Liver (tissue), 9 donors: Measurements from ENCODE around the gene NECTIN4. TPM values are rescaled to one million over a fixed set of nuclear protein-coding genes. Genes with fewer than 3 reads are reported as not detected.

ENCODE experiments used
- DNase-seq: peaks from one replicate; pipeline ENCODE4 v3.0.0-alpha.2; 2017; ENCODE audit warnings: low spot score
- H3K27ac ChIP-seq, 2 donors: one replicate each; pipeline ENCODE4 v1.7.0; 2013; ENCODE audit warnings: inconsistent platforms in 2 of 2, low read length in 2 of 2, control low read depth in 1 of 2, low read depth in 1 of 2, mild to moderate bottlenecking in 1 of 2
- H3K27me3 ChIP-seq, 4 donors: one replicate each; pipeline versions ENCODE4 v1.6.1 to v1.7.0; 2013; ENCODE audit warnings: low read length in 3 of 4, inconsistent platforms in 1 of 4, mild to moderate bottlenecking in 1 of 4, moderate library complexity in 1 of 4; ENCODE audit not compliant: control insufficient read depth in 4 of 4, insufficient read depth in 4 of 4
- H3K36me3 ChIP-seq, 4 donors: one replicate each; pipeline versions ENCODE4 v1.6.1 to v1.7.0; 2013; ENCODE audit warnings: low read length in 3 of 4, mild to moderate bottlenecking in 3 of 4, low read depth in 1 of 4, moderate library complexity in 1 of 4; ENCODE audit not compliant: control insufficient read depth in 4 of 4, insufficient read depth in 3 of 4
- H3K4me1 ChIP-seq, 4 donors: one replicate each; pipeline versions ENCODE4 v1.6.1 to v1.7.0; 2013; ENCODE audit warnings: low read length in 3 of 4, mild to moderate bottlenecking in 3 of 4, moderate library complexity in 1 of 4; ENCODE audit not compliant: control insufficient read depth in 4 of 4, insufficient read depth in 4 of 4
- H3K4me3 ChIP-seq, 3 donors: one replicate each; pipeline versions ENCODE4 v1.6.1 to v1.7.0; 2013; ENCODE audit warnings: low read length in 3 of 3, control low read depth in 1 of 3, low read depth in 1 of 3, mild to moderate bottlenecking in 1 of 3
- H3K9ac ChIP-seq, 2 donors: one replicate each; pipeline ENCODE4 v1.7.0; 2013; ENCODE audit warnings: low read length in 2 of 2, mild to moderate bottlenecking in 2 of 2, moderate library complexity in 2 of 2, control low read depth in 1 of 2, low read depth in 1 of 2
- H3K9me3 ChIP-seq, 4 donors: one replicate each; pipeline versions ENCODE4 v1.6.1 to v1.7.0; 2013; ENCODE audit warnings: low read length in 3 of 4; ENCODE audit not compliant: control insufficient read depth in 4 of 4
- EGR1 ChIP-seq, 2 donors: IDR thresholded peaks; 2 replicates each; pipeline ENCODE4 v1.6.1; 2016 to 2018; ENCODE audit warnings: antibody characterized with exemption in 2 of 2, low read depth in 2 of 2
- FOXA1 ChIP-seq: IDR thresholded peaks from 2 replicates; pipeline ENCODE4 v1.6.1; 2016; ENCODE audit warnings: antibody characterized with exemption
- GABPA ChIP-seq, 2 donors: IDR thresholded peaks in 1 of 2; conservative IDR thresholded peaks in 1 of 2; 2 replicates each; pipeline ENCODE4 v1.6.1; 2016; ENCODE audit warnings: antibody characterized with exemption in 2 of 2, mild to moderate bottlenecking in 1 of 2, moderate library complexity in 1 of 2
- HNF4A ChIP-seq, 2 donors: conservative IDR thresholded peaks; 2 replicates each; pipeline ENCODE4 v1.6.1; 2016; ENCODE audit warnings: antibody characterized with exemption in 2 of 2, mild to moderate bottlenecking in 2 of 2
- HNF4G ChIP-seq: IDR thresholded peaks from 2 replicates; pipeline ENCODE4 v1.6.1; 2016; ENCODE audit warnings: antibody characterized with exemption
- MAX ChIP-seq: IDR thresholded peaks from 2 replicates; pipeline ENCODE4 v1.6.1; 2016; ENCODE audit warnings: antibody characterized with exemption
- NR2F2 ChIP-seq: IDR thresholded peaks from 2 replicates; pipeline ENCODE4 v1.6.1; 2016; ENCODE audit warnings: antibody characterized with exemption
- RAD21 ChIP-seq, 2 donors: IDR thresholded peaks; 2 replicates each; pipeline ENCODE4 v1.6.1; 2016; ENCODE audit warnings: antibody characterized with exemption in 2 of 2, mild to moderate bottlenecking in 2 of 2
- REST ChIP-seq: IDR thresholded peaks from 2 replicates; pipeline ENCODE4 v1.6.1; 2016; ENCODE audit warnings: antibody characterized with exemption, mild to moderate bottlenecking
- RXRA ChIP-seq, 2 donors: IDR thresholded peaks; 2 replicates each; pipeline ENCODE4 v1.6.1; 2017 to 2018; ENCODE audit warnings: antibody characterized with exemption in 2 of 2, mild to moderate bottlenecking in 1 of 2
- SP1 ChIP-seq: IDR thresholded peaks from 2 replicates; pipeline ENCODE4 v1.6.1; 2018; ENCODE audit warnings: antibody characterized with exemption, mild to moderate bottlenecking
- YY1 ChIP-seq: IDR thresholded peaks from 2 replicates; pipeline ENCODE4 v1.6.1; 2016; ENCODE audit warnings: antibody characterized with exemption, mild to moderate bottlenecking
- WGBS: extraction: QIAGEN DNeasy Blood & Tissue Kit; methylation state at CpG from one replicate; pipeline ENCODE4 v1.1.7; 2013; 5-methylcytosine and 5-hydroxymethylcytosine counted together
- polyA plus RNA-seq, 2 donors: library from polyadenylated mRNA; stranded (reverse) in 1 of 2; unstranded in 1 of 2; fragments of 200-250 nt in 1 of 2; fragments of >200 nt in 1 of 2; fragmentation: Nextera tagmentation in 1 of 2; extraction: Ambion mirVana in 1 of 2; gene quantifications; one replicate each; pipeline versions ENCODE4 v1.2.1 to v1.2.3, GENCODE V29; 2013 to 2015
- total RNA-seq, 2 donors: library from RNA; depleted of rRNA; stranded (reverse); fragments of >200 nt; gene quantifications; one replicate each; pipeline ENCODE4 v1.2.3, GENCODE V29; 2014
- TF ChIP-seq, protein P1 (sequence below): IDR thresholded peaks from 2 replicates; pipeline ENCODE4 v1.6.1; 2016; ENCODE audit warnings: antibody characterized with exemption
- TF ChIP-seq, protein P2 (sequence below): fragments of 150-350 bp; IDR thresholded peaks from 2 replicates; pipeline ENCODE4 v1.5.1; 2017; ENCODE audit warnings: improper control_type of control experiment, low read depth, low read length; ENCODE audit not compliant: missing input control
- donor health status: healthy.
- donor health status: healthy.
- donor health status: healthy.
- donor health status: healthy.
- donor health status: healthy.

NECTIN4 gene
- total and polyA plus RNA-seq, 4 donors: 0.01 TPM; not detected in 3

GRCh38 chr1:161119092-161119903, 29.9 kb upstream of the NECTIN4 start:
- Histone ChIP-seq H3K9me3 (no peaks in the 10 kb centered on the region), H3K36me3 (peaks cover 9 to 43% (median 33%) of the 10 kb centered on the region in 4 donors), H3K9ac (peak overlapping the region; percentile 26 to 84), H3K27ac (peak overlapping the region; percentile 89 to 93), H3K4me1 (peaks cover 12 to 43% (median 36%) of the 10 kb centered on the region in 4 donors), H3K4me3 (peak overlapping the region; percentile 83 to 98 (median 98)), H3K27me3 (no peaks in the 10 kb centered on the region)
- WGBS: 24% methylated on average over 10 of the region's 10 CpGs
- DNase-seq: peak; percentile 62
- TF ChIP-seq REST (no peak), RXRA (IDR thresholded peaks at IDR 0.05) (peak; percentile 58 to 71), EGR1 (IDR thresholded peaks at IDR 0.05; ENCODE audit: low read depth in 2 of 2) (peak in 1 of 2 donors; percentile 18), HNF4A (conservative IDR thresholded peaks at IDR 0.05) (peak; percentile 77 to 88), NR2F2 (no peak), GABPA (IDR thresholded peaks at IDR 0.05 in 1 of 2, conservative IDR thresholded peaks at IDR 0.05 in 1 of 2) (peak in 1 of 2 donors; percentile 55), SP1 (peak; percentile 61), MAX (peak; percentile 57), RAD21 (IDR thresholded peaks at IDR 0.05) (no peak), FOXA1 (no peak), YY1 (peak; percentile 54), HNF4G (peak; percentile 6)
- TF ChIP-seq, protein P1, sequence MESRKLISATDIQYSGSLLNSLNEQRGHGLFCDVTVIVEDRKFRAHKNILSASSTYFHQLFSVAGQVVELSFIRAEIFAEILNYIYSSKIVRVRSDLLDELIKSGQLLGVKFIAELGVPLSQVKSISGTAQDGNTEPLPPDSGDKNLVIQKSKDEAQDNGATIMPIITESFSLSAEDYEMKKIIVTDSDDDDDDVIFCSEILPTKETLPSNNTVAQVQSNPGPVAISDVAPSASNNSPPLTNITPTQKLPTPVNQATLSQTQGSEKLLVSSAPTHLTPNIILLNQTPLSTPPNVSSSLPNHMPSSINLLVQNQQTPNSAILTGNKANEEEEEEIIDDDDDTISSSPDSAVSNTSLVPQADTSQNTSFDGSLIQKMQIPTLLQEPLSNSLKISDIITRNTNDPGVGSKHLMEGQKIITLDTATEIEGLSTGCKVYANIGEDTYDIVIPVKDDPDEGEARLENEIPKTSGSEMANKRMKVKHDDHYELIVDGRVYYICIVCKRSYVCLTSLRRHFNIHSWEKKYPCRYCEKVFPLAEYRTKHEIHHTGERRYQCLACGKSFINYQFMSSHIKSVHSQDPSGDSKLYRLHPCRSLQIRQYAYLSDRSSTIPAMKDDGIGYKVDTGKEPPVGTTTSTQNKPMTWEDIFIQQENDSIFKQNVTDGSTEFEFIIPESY: no peak
- TF ChIP-seq, protein P2, sequence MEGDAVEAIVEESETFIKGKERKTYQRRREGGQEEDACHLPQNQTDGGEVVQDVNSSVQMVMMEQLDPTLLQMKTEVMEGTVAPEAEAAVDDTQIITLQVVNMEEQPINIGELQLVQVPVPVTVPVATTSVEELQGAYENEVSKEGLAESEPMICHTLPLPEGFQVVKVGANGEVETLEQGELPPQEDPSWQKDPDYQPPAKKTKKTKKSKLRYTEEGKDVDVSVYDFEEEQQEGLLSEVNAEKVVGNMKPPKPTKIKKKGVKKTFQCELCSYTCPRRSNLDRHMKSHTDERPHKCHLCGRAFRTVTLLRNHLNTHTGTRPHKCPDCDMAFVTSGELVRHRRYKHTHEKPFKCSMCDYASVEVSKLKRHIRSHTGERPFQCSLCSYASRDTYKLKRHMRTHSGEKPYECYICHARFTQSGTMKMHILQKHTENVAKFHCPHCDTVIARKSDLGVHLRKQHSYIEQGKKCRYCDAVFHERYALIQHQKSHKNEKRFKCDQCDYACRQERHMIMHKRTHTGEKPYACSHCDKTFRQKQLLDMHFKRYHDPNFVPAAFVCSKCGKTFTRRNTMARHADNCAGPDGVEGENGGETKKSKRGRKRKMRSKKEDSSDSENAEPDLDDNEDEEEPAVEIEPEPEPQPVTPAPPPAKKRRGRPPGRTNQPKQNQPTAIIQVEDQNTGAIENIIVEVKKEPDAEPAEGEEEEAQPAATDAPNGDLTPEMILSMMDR: peak; percentile 21
